GM12878 (cell line): ENCODE results near the gene RALGAPA2. TPM values are rescaled to one million over a fixed set of nuclear protein-coding genes. Genes with fewer than 3 reads are reported as not detected.

ENCODE experiments used
- ATAC-seq: fragments of 200-7000 bp; cut with Tn5 transposase; 3 replicates; pipeline ENCODE4 v1.9.1; 2020; ENCODE audit warnings: mild to moderate bottlenecking, moderate library complexity
- BruUV-seq: library from RNA; stranded (reverse); fragments of 400-500 nt; replicated peaks from 2 replicates; lab custom pipeline; 2021; lab: Mats Ljungman, UMichigan
- CTCF ChIA-PET: fragments of 300-600 bp; sonication (Branson Sonifier 250); formaldehyde crosslinking; extraction: SDS; loops from one replicate; lab custom pipeline; 2021; ENCODE audit warnings: inconsistent platforms; lab: Yijun Ruan, JAX
- POLR2A ChIA-PET: fragments of 350-600 bp; formaldehyde crosslinking; extraction: SDS; loops from one replicate; lab custom pipeline; 2021; ENCODE audit warnings: inconsistent platforms; lab: Charles Lee
- RAD21 ChIA-PET: fragments of 300-600 bp; sonication (Branson Sonifier 250); formaldehyde crosslinking; loops from one replicate; lab custom pipeline; 2023; ENCODE audit warnings: antibody characterized with exemption; ENCODE audit not compliant: unreplicated experiment; lab: Charles Lee
- SMC1A ChIA-PET: fragments of 300-600 bp; sonication (Branson Sonifier 250); formaldehyde crosslinking; loops from one replicate; lab custom pipeline; 2023; ENCODE audit not compliant: unreplicated experiment, uncharacterized antibody; lab: Charles Lee
- DNase-seq: peaks from one replicate; pipeline ENCODE4 v3.0.0-alpha.2; 2011; ENCODE audit warnings: low read depth, low spot score
- FAIRE-seq: peaks from 3 replicates; lab custom pipeline; 2011; peaks lifted over from hg19 to GRCh38; lab: Jason Lieb, UNC
- H2AFZ ChIP-seq: 2 replicates; pipeline ENCODE4 v1.6.0; 2011; ENCODE audit warnings: low read depth, low read length, control low read depth; ENCODE audit not compliant: control insufficient read depth
- H3K27ac ChIP-seq: 2 replicates; pipeline ENCODE4 v1.5.1; 2011; ENCODE audit warnings: control low read depth; ENCODE audit not compliant: control insufficient read depth, insufficient read depth
- H3K27me3 ChIP-seq, 2 experiments: replicated peaks in 1 of 2; 2 replicates each; pipeline versions ENCODE4 v1.6.0 to v1.6.1; 2011; ENCODE audit warnings: low read length in 1 of 2; ENCODE audit not compliant: control insufficient read depth in 2 of 2, insufficient read depth in 2 of 2
- H3K36me3 ChIP-seq, 2 experiments: 2 replicates each; pipeline ENCODE4 v1.5.1; 2011; ENCODE audit warnings: low read length in 1 of 2; ENCODE audit not compliant: control insufficient read depth in 2 of 2, insufficient read depth in 2 of 2
- H3K4me1 ChIP-seq: 2 replicates; pipeline ENCODE4 v1.6.1; 2011; ENCODE audit warnings: mild to moderate bottlenecking, low read length, moderate library complexity, mixed read lengths; ENCODE audit not compliant: control insufficient read depth, insufficient read depth
- H3K4me2 ChIP-seq: 2 replicates; pipeline ENCODE4 v1.6.0; 2011; ENCODE audit warnings: control low read depth; ENCODE audit not compliant: control insufficient read depth, insufficient read depth
- H3K4me3 ChIP-seq: fragments of 200-600 bp; sonication (generic); 2 replicates; pipeline ENCODE4 v1.5.1; 2016
- H3K79me2 ChIP-seq: 2 replicates; pipeline ENCODE4 v1.6.0; 2011; ENCODE audit warnings: low read length; ENCODE audit not compliant: control insufficient read depth, insufficient read depth
- H3K9ac ChIP-seq: 2 replicates; pipeline ENCODE4 v1.8.0; 2011; ENCODE audit warnings: low read length, control low read depth, mixed read lengths; ENCODE audit not compliant: control insufficient read depth, insufficient read depth
- H3K9me3 ChIP-seq: replicated peaks from 3 replicates; pipeline ENCODE4 v1.5.1; 2011; ENCODE audit warnings: mild to moderate bottlenecking, low read length; ENCODE audit not compliant: control insufficient read depth, insufficient read depth
- H4K20me1 ChIP-seq: 2 replicates; pipeline ENCODE4 v1.6.0; 2011; ENCODE audit not compliant: control insufficient read depth, insufficient read depth
- BCL11A ChIP-seq: IDR thresholded peaks from 2 replicates; pipeline ENCODE4 v1.6.1; 2011; ENCODE audit warnings: low read depth, low read length
- BMI1 ChIP-seq: fragments of 450-650 bp; IDR thresholded peaks from 2 replicates; pipeline ENCODE4 v1.6.1; 2016; ENCODE audit warnings: mild to moderate bottlenecking, moderate library complexity, borderline replicate concordance
- BRCA1 ChIP-seq: IDR thresholded peaks from 2 replicates; pipeline ENCODE4 v1.6.1; 2011; ENCODE audit warnings: low read depth, low read length, improper control_type of control experiment
- CEBPB ChIP-seq, 2 experiments: fragments of 150-350 bp in 1 of 2; IDR thresholded peaks; 2 replicates each; pipeline ENCODE4 v1.6.1; 2012 to 2014; ENCODE audit warnings: low read depth in 2 of 2, low read length in 2 of 2, borderline replicate concordance in 1 of 2, inconsistent platforms in 1 of 2
- GATAD2B ChIP-seq: fragments of 450-650 bp; conservative IDR thresholded peaks from 2 replicates; pipeline ENCODE4 v1.6.1; 2017; ENCODE audit warnings: low read depth, mild to moderate bottlenecking, moderate library complexity
- MXI1 ChIP-seq: fragments of 150-350 bp; IDR thresholded peaks from 2 replicates; pipeline ENCODE4 v1.6.1; 2011; ENCODE audit warnings: low read depth, mild to moderate bottlenecking, inconsistent platforms, low read length, improper control_type of control experiment
- NFYA ChIP-seq: IDR thresholded peaks from 2 replicates; pipeline ENCODE4 v1.6.1; 2011; ENCODE audit warnings: low read depth, mild to moderate bottlenecking, low read length, improper control_type of control experiment, borderline replicate concordance
- PBX3 ChIP-seq: IDR thresholded peaks from 2 replicates; pipeline ENCODE4 v1.6.1; 2011; ENCODE audit warnings: mild to moderate bottlenecking, low read depth, low read length, moderate library complexity; ENCODE audit not compliant: insufficient replicate concordance
- POLR2AphosphoS5 ChIP-seq: IDR thresholded peaks from 2 replicates; pipeline ENCODE4 v1.6.1; 2011; ENCODE audit warnings: mild to moderate bottlenecking, low read length, inconsistent platforms
- RBBP5 ChIP-seq: fragments of 200-600 bp; sonication (generic); conservative IDR thresholded peaks from 2 replicates; pipeline ENCODE4 v1.6.1; 2016
- SMAD5 ChIP-seq: IDR thresholded peaks from 2 replicates; pipeline ENCODE4 v1.6.1; 2016; ENCODE audit warnings: antibody characterized with exemption, low read depth
- SP1 ChIP-seq: IDR thresholded peaks from one replicate; pipeline ENCODE4 v1.6.1; 2011; ENCODE audit warnings: low read depth, low read length
- TCF3 ChIP-seq: IDR thresholded peaks from 2 replicates; pipeline ENCODE4 v1.6.1; 2012; ENCODE audit warnings: low read depth, mild to moderate bottlenecking, low read length, borderline replicate concordance; ENCODE audit not compliant: insufficient read depth
- TCF7 ChIP-seq: IDR thresholded peaks from 2 replicates; pipeline ENCODE4 v1.6.1; 2014; ENCODE audit warnings: antibody characterized with exemption, borderline replicate concordance
- ZBED1 ChIP-seq: IDR thresholded peaks from 2 replicates; pipeline ENCODE4 v1.6.1; 2016; ENCODE audit warnings: borderline replicate concordance
- WGBS: methylation state at CpG from one replicate; pipeline ENCODE4 v1.1.6; 2016; ENCODE audit warnings: low lambda C conversion rate; ENCODE audit not compliant: insufficient replicate concordance, insufficient coverage; ENCODE audit errors: missing lambda C conversion rate; 5-methylcytosine and 5-hydroxymethylcytosine counted together
- in situ Hi-C: fragments of 300-500 bp; cut with MboI; formaldehyde crosslinking; loops from 9 replicates; pipeline ENCODE4 v1.14.3; 2018; ENCODE audit warnings: mixed read lengths
- intact Hi-C: fragments of 100-400 bp; cut with micrococcal nuclease; formaldehyde crosslinking; loops from one replicate; pipeline ENCODE4 v1.14.2; 2022; ENCODE audit not compliant: unreplicated experiment
- polyA plus RNA-seq, 11 experiments: library from polyadenylated mRNA; depleted of rRNA in 4 of 11; unstranded in 6 of 11; stranded (reverse) in 5 of 11; fragments of >200 nt; fragmentation: Nextera tagmentation in 4 of 11; fragmentation: Illumina TruSeq in 1 of 11; extraction: Ambion mirVana in 4 of 11; extraction: Trizol in 1 of 11; gene quantifications; 1 replicate in 1 of 11; 2 replicates in 10 of 11; pipeline versions ENCODE4 v1.2.1 to v1.2.3, GENCODE V29; 2011 to 2016; ENCODE audit warnings: inconsistent platforms in 2 of 11, missing spikeins in 2 of 11, low read depth in 1 of 11
- total RNA-seq, 4 experiments: library from RNA; depleted of rRNA in 3 of 4; stranded (reverse); fragments of >200 nt in 3 of 4; fragmentation: Illumina TruSeq in 1 of 4; extraction: Trizol in 1 of 4; gene quantifications; 2 replicates each; pipeline versions ENCODE4 v1.2.1 to v1.2.3, GENCODE V29; 2013 to 2021
- TF ChIP-seq, protein P1 (sequence below): IDR thresholded peaks from 2 replicates; pipeline ENCODE4 v1.6.1; 2012; ENCODE audit warnings: low read depth, low read length, improper control_type of control experiment
- TF ChIP-seq, protein P2 (sequence below): IDR thresholded peaks from 2 replicates; pipeline ENCODE4 v1.6.1; 2012; ENCODE audit warnings: low read depth, low read length, improper control_type of control experiment
- TF ChIP-seq, protein P3 (sequence below): IDR thresholded peaks from 2 replicates; pipeline ENCODE4 v1.6.1; 2012; ENCODE audit warnings: low read length, inconsistent platforms
- TF ChIP-seq, protein P4 (sequence below): IDR thresholded peaks from 2 replicates; pipeline ENCODE4 v1.6.1; 2011; ENCODE audit warnings: low read depth, mild to moderate bottlenecking, low read length, moderate library complexity, borderline replicate concordance; ENCODE audit errors: extremely low read depth

The RALGAPA2 gene
- total and polyA plus RNA-seq, 10 of the 15 experiments (the other 5 are each of a cell fraction or from before 2014, with no cell fraction given) = 2.9 to 29.4 (median 19.6) TPM

DNA sequence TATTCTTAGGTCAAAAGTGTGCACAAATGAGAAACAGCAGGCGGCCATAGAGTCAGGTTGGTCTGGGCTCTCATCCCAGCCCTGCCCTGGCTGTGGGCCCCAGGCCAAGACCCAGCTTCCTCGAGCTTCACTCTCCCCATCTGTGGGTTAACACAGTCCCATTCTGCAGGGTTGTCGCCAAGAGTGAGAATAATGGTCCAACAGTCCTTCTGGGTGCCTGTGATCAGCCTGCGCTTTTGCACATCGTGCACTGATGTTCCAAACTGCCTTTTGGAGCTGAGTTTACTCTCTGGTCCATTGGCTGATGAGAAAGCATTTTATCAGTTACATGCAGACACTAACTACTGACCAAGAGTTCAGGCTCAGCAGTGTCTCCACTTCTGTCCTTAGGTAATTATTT, 261.9 kb downstream of the RALGAPA2 start (continued):
- no peak for TF ChIP-seq CEBPB (IDR thresholded peaks at IDR 0.05; ENCODE audit: borderline replicate concordance in 1 of 2, low read depth in 2 of 2, low read length in 2 of 2)
- TF ChIP-seq ZBED1 = no peak
- TF ChIP-seq, all 136 proteins: peak for 0

- ATAC-seq (no peak), FAIRE-seq (no peak), DNase-seq (no peak)
- BruUV-seq = no TSS peak
- Histone ChIP-seq H3K27ac (no peak overlapping the region), H3K36me3 (no peaks in the 10 kb centered on the region), H3K27me3 (no peaks in the 10 kb centered on the region), H3K79me2 (no peaks in the 10 kb centered on the region; the same call in 1 of the 2 replicates), H2AFZ (no peak overlapping the region), H4K20me1 (no peaks in the 10 kb centered on the region), H3K9me3 (no peaks in the 10 kb centered on the region), H3K4me3 (no peak overlapping the region), H3K4me1 (peaks cover 28% of the 10 kb centered on the region), H3K4me2 (no peak overlapping the region), H3K9ac (no peak overlapping the region)
- SMC1A ChIA-PET = interaction anchor here (0.6 to 13.7 kb wide), 10 partner anchors 15 to 145 kb away, joined by 3 to 163 read pairs (median 4); no protein-coding TSS in a partner anchor
- RAD21 ChIA-PET = interaction anchor here (0.9 kb wide), 1 partner anchor 118 kb away, joined by 3 read pairs; no protein-coding TSS in a partner anchor
- POLR2A ChIA-PET = interaction anchor here (0.7 to 2.4 kb wide), 3 partner anchors 15 to 256 kb away, joined by 5 to 6 read pairs (median 5); no protein-coding TSS in a partner anchor
- CTCF ChIA-PET = interaction anchor here (1.1 to 6.0 kb wide), 6 partner anchors 11 to 145 kb away, joined by 3 to 42 read pairs (median 4); no protein-coding TSS in a partner anchor
- WGBS = 90% methylated on average over 6 of the region's 6 CpGs
- intact Hi-C loops = loop anchor here (10.0 kb wide), 1 partner anchor 116 kb away; no protein-coding TSS in a partner anchor
- in situ Hi-C loops = no loop called here
- no peak for TF ChIP-seq PBX3
- no peak for TF ChIP-seq TCF3
- TF ChIP-seq, protein P1, sequence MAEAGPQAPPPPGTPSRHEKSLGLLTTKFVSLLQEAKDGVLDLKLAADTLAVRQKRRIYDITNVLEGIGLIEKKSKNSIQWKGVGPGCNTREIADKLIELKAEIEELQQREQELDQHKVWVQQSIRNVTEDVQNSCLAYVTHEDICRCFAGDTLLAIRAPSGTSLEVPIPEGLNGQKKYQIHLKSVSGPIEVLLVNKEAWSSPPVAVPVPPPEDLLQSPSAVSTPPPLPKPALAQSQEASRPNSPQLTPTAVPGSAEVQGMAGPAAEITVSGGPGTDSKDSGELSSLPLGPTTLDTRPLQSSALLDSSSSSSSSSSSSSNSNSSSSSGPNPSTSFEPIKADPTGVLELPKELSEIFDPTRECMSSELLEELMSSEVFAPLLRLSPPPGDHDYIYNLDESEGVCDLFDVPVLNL = no peak
- no peak for TF ChIP-seq MXI1
- TF ChIP-seq BCL11A = no peak
- no peak for TF ChIP-seq TCF7
- no peak for TF ChIP-seq POLR2AphosphoS5
- no peak for TF ChIP-seq GATAD2B
- TF ChIP-seq, protein P2, sequence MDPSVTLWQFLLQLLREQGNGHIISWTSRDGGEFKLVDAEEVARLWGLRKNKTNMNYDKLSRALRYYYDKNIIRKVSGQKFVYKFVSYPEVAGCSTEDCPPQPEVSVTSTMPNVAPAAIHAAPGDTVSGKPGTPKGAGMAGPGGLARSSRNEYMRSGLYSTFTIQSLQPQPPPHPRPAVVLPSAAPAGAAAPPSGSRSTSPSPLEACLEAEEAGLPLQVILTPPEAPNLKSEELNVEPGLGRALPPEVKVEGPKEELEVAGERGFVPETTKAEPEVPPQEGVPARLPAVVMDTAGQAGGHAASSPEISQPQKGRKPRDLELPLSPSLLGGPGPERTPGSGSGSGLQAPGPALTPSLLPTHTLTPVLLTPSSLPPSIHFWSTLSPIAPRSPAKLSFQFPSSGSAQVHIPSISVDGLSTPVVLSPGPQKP = no peak
- no peak for TF ChIP-seq SP1
- TF ChIP-seq BMI1 = no peak
- no peak for TF ChIP-seq NFYA
- no peak for TF ChIP-seq SMAD5
- TF ChIP-seq, protein P3, sequence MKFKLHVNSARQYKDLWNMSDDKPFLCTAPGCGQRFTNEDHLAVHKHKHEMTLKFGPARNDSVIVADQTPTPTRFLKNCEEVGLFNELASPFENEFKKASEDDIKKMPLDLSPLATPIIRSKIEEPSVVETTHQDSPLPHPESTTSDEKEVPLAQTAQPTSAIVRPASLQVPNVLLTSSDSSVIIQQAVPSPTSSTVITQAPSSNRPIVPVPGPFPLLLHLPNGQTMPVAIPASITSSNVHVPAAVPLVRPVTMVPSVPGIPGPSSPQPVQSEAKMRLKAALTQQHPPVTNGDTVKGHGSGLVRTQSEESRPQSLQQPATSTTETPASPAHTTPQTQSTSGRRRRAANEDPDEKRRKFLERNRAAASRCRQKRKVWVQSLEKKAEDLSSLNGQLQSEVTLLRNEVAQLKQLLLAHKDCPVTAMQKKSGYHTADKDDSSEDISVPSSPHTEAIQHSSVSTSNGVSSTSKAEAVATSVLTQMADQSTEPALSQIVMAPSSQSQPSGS = no peak
- no peak for TF ChIP-seq RBBP5
- no peak for TF ChIP-seq BRCA1
- TF ChIP-seq, protein P4, sequence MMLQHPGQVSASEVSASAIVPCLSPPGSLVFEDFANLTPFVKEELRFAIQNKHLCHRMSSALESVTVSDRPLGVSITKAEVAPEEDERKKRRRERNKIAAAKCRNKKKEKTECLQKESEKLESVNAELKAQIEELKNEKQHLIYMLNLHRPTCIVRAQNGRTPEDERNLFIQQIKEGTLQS = no peak
Measured at GRCh38 chr20:20448881-20449280, 263.6 kb downstream of the RALGAPA2 start.
